K562 (cell line): Measurements from ENCODE around the gene LRRC7. TPM values are rescaled to one million over a fixed set of nuclear protein-coding genes. Genes with fewer than 3 reads are reported as not detected.

Experiments used
- BDP1 ChIP-seq: IDR thresholded peaks from 3 replicates; pipeline ENCODE4 v1.6.1; 2011; ENCODE audit not compliant: insufficient read length, insufficient read depth
- BMI1 ChIP-seq: fragments of 150-350 bp; IDR thresholded peaks from 2 replicates; pipeline ENCODE4 v1.6.1; 2014; ENCODE audit warnings: low read length
- CREB1 ChIP-seq, 2 experiments: sonication (generic) in 1 of 2; formaldehyde crosslinking in 1 of 2; IDR thresholded peaks; 2 replicates each; pipeline versions ENCODE4 v1.6.1 to v1.8.0; 2012 to 2022; ENCODE audit warnings: inconsistent platforms in 1 of 2, mild to moderate bottlenecking in 1 of 2, missing genetic modification reagents in 1 of 2, moderate library complexity in 1 of 2
- DIDO1 ChIP-seq: fragments of 450-650 bp; IDR thresholded peaks from 2 replicates; pipeline ENCODE4 v1.6.1; 2016; ENCODE audit warnings: low read depth, missing biosample characterization, missing genetic modification characterization
- ETV6 ChIP-seq, 3 experiments: fragments of 150-350 bp in 1 of 3; sonication (generic) in 1 of 3; formaldehyde crosslinking in 1 of 3; IDR thresholded peaks; 2 replicates each; pipeline versions ENCODE4 v1.6.1 to v1.8.0; 2014 to 2022; ENCODE audit warnings: borderline replicate concordance in 2 of 3, low read depth in 2 of 3, antibody characterized with exemption in 1 of 3, low read length in 1 of 3, mild to moderate bottlenecking in 1 of 3, missing genetic modification reagents in 1 of 3
- KLF16 ChIP-seq: IDR thresholded peaks from 2 replicates; pipeline ENCODE4 v1.6.1; 2016; ENCODE audit warnings: antibody characterized with exemption
- L3MBTL2 ChIP-seq: fragments of 450-650 bp; IDR thresholded peaks from 2 replicates; pipeline ENCODE4 v1.6.1; 2016; ENCODE audit warnings: mild to moderate bottlenecking, moderate library complexity
- LCOR ChIP-seq: sonication (generic); formaldehyde crosslinking; IDR thresholded peaks from 2 replicates; pipeline ENCODE4 v1.8.0; 2022; ENCODE audit warnings: mild to moderate bottlenecking, missing genetic modification reagents
- NCOA6 ChIP-seq: fragments of 450-650 bp; IDR thresholded peaks from 2 replicates; pipeline ENCODE4 v1.6.1; 2017; ENCODE audit warnings: mild to moderate bottlenecking
- POLR2B ChIP-seq: fragments of 450-650 bp; IDR thresholded peaks from 2 replicates; pipeline ENCODE4 v1.6.1; 2018; ENCODE audit warnings: low read depth; ENCODE audit not compliant: partially characterized antibody
- SMAD3 ChIP-seq: fragments of 450-650 bp; formaldehyde crosslinking; conservative IDR thresholded peaks from 2 replicates; pipeline ENCODE4 v1.4.0; 2020; ENCODE audit warnings: mild to moderate bottlenecking
- SMAD4 ChIP-seq: fragments of 250-450 bp; sonication (Bioruptor Pico); conservative IDR thresholded peaks from 2 replicates; pipeline ENCODE4 v1.8.0; 2021; ENCODE audit warnings: inconsistent platforms, mild to moderate bottlenecking, moderate library complexity
- STAT5A ChIP-seq: IDR thresholded peaks from 2 replicates; pipeline ENCODE4 v1.6.1; 2012; ENCODE audit warnings: low read length, inconsistent platforms, borderline replicate concordance
- TOE1 ChIP-seq, 2 experiments: fragments of 450-650 bp in 1 of 2; sonication (generic) in 1 of 2; formaldehyde crosslinking in 1 of 2; IDR thresholded peaks; 2 replicates each; pipeline versions ENCODE4 v1.7.1 to v1.8.0; 2016 to 2022; ENCODE audit warnings: borderline replicate concordance in 2 of 2, mild to moderate bottlenecking in 2 of 2, antibody characterized with exemption in 1 of 2, inconsistent platforms in 1 of 2, low read depth in 1 of 2, missing genetic modification reagents in 1 of 2, moderate library complexity in 1 of 2
- ZNF165 ChIP-seq: fragments of 250-450 bp; sonication (Bioruptor Pico); IDR thresholded peaks from 2 replicates; pipeline ENCODE4 v1.4.0; 2020; ENCODE audit warnings: borderline replicate concordance
- ZNF778 ChIP-seq: fragments of 450-650 bp; formaldehyde crosslinking; IDR thresholded peaks from 2 replicates; pipeline ENCODE4 v1.4.0; 2020; ENCODE audit warnings: mild to moderate bottlenecking, moderate library complexity
- polyA plus RNA-seq, 8 experiments: library from polyadenylated mRNA; depleted of rRNA in 4 of 8; stranded (reverse) in 5 of 8; unstranded in 3 of 8; fragments of >200 nt; fragmentation: Nextera tagmentation in 2 of 8; fragmentation: Illumina TruSeq in 1 of 8; extraction: Ambion mirVana in 2 of 8; extraction: Trizol in 1 of 8; gene quantifications; 2 replicates each; pipeline versions ENCODE4 v1.2.1 to v1.2.3, GENCODE V29; 2011 to 2014; ENCODE audit warnings: inconsistent platforms in 1 of 8, missing spikeins in 1 of 8
- total RNA-seq, 7 experiments: library from RNA; depleted of rRNA in 6 of 7; stranded (reverse); fragments of >200 nt in 6 of 7; fragmentation: Illumina TruSeq in 2 of 7; extraction: Trizol in 2 of 7; gene quantifications; 2 replicates each; pipeline versions ENCODE4 v1.2.1 to v1.2.3, GENCODE V29; 2011 to 2021; ENCODE audit warnings: low replicate concordance in 1 of 7
- TF ChIP-seq, protein P1 (sequence below): fragments of 450-650 bp; IDR thresholded peaks from 2 replicates; pipeline ENCODE4 v1.6.1; 2016; ENCODE audit warnings: missing biosample characterization, missing genetic modification characterization
- TF ChIP-seq, protein P2 (sequence below), 2 experiments: fragments of 450-650 bp; IDR thresholded peaks; 2 replicates each; pipeline ENCODE4 v1.6.1; 2016; ENCODE audit warnings: mild to moderate bottlenecking in 2 of 2, borderline replicate concordance in 1 of 2, low read depth in 1 of 2, moderate library complexity in 1 of 2
- TF ChIP-seq, protein P3 (sequence below), 2 experiments: fragments of 250-450 bp in 1 of 2; fragments of 450-650 bp in 1 of 2; sonication (Bioruptor Pico) in 1 of 2; IDR thresholded peaks; 2 replicates each; pipeline versions ENCODE4 v1.6.1 to v1.8.0; 2016 to 2021; ENCODE audit warnings: mild to moderate bottlenecking in 2 of 2, moderate library complexity in 2 of 2, missing compliant biosample characterization in 1 of 2, missing genetic modification characterization in 1 of 2

The LRRC7 gene
- total and polyA plus RNA-seq, 9 of the 15 experiments (the other 6 are each of a cell fraction or from before 2014, with no cell fraction given): 0.09 to 0.94 (median 0.49) TPM

DNA sequence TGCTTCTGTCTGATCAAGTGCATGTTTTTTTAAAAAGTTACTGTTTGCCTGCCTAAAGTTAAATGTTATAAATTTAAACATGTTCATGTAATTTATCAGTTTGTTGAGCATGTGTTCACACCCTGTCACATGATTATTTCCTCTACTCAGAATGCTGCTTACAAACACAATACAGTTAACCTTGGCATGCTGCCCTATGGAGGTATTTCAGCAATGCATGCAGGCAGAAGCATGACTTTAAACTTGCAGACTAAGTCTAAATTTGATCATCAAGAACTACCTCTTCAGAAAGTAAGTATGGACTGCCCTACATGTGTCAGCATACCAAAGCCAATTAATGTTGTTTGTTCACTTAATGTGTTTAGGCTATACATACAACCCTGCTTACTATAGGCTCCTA lies 476.1 kb downstream of the LRRC7 start (continued):
- TF ChIP-seq, protein P1, sequence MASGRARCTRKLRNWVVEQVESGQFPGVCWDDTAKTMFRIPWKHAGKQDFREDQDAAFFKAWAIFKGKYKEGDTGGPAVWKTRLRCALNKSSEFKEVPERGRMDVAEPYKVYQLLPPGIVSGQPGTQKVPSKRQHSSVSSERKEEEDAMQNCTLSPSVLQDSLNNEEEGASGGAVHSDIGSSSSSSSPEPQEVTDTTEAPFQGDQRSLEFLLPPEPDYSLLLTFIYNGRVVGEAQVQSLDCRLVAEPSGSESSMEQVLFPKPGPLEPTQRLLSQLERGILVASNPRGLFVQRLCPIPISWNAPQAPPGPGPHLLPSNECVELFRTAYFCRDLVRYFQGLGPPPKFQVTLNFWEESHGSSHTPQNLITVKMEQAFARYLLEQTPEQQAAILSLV: no peak
- TF ChIP-seq POLR2B: no peak
- no peak for TF ChIP-seq LCOR (CRISPR knock-in tag)
- TF ChIP-seq, protein P2, sequence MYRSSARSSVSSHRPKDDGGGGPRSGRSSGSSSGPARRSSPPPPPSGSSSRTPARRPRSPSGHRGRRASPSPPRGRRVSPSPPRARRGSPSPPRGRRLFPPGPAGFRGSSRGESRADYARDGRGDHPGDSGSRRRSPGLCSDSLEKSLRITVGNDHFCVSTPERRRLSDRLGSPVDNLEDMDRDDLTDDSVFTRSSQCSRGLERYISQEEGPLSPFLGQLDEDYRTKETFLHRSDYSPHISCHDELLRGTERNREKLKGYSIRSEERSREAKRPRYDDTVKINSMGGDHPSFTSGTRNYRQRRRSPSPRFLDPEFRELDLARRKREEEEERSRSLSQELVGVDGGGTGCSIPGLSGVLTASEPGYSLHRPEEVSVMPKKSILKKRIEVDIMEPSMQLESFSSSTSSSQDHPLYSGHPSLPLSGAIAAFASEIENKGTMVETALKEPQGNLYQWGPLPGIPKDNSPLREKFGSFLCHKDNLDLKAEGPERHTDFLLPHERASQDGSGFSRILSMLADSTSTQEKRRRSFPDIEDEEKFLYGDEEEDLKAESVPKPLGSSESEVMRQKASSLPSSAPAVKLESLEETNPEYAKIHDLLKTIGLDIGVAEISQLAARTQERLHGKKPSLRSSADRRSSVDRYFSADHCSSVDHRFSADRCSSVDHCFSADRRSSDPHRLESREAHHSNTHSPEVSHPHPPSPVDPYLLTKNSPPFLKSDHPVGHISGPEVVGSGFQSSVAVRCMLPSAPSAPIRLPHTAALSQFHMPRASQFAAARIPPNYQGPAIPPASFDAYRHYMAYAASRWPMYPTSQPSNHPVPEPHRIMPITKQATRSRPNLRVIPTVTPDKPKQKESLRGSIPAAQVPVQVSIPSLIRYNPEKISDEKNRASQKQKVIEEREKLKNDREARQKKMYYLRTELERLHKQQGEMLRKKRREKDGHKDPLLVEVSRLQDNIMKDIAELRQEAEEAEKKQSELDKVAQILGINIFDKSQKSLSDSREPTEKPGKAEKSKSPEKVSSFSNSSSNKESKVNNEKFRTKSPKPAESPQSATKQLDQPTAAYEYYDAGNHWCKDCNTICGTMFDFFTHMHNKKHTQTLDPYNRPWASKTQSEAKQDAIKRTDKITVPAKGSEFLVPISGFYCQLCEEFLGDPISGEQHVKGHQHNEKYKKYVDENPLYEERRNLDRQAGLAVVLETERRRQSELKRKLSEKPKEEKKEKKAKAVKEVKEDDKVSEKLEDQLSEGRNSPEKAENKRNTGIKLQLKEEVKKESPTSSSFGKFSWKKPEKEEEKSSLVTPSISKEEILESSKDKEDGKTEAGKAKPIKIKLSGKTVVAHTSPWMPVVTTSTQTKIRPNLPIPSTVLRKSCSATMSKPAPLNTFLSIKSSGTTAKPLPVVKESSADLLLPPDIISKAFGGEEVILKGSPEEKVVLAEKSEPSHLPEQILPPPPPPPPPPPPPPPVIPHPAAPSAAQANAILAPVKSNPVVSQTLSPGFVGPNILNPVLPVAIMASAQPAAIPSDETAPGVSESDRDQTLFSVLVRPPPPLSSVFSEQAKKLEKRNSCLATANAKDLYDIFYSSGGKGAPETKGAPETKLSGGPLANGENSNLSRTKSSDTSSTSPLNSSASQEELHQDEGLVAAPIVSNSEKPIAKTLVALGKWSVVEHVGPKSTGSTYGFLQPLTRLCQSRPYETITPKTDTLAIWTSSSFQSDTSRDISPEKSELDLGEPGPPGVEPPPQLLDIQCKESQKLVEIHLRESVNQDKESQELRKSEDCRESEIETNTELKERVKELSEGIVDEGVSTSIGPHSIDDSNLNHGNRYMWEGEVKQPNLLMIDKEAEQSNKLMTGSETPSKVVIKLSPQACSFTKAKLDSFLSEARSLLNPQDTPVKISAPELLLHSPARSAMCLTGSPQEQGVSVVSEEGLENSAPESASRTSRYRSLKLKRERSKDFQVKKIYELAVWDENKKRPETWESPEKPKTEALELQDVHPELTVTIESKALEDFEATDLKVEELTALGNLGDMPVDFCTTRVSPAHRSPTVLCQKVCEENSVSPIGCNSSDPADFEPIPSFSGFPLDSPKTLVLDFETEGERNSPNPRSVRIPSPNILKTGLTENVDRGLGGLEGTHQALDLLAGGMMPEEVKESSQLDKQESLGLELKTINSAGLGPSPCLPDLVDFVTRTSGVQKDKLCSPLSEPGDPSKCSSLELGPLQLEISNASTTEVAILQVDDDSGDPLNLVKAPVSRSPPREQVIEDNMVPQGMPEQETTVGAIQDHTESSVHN (IDR thresholded peaks at IDR 0.05; ENCODE audit: borderline replicate concordance in 1 of 2, low read depth in 1 of 2): no peak
- TF ChIP-seq ZNF165 (CRISPR knock-in tag): peak; percentile 78; the same call in 1 of the 2 replicates
- no peak for TF ChIP-seq NCOA6
- TF ChIP-seq DIDO1 (tag): no peak
- TF ChIP-seq CREB1 (IDR thresholded peaks at IDR 0.05): no peak
- TF ChIP-seq CREB1 (CRISPR knock-in tag; IDR thresholded peaks at IDR 0.05): no peak
- no peak for TF ChIP-seq KLF16
- TF ChIP-seq L3MBTL2: peak; percentile 83
- TF ChIP-seq BDP1: no peak
- TF ChIP-seq, protein P3, sequence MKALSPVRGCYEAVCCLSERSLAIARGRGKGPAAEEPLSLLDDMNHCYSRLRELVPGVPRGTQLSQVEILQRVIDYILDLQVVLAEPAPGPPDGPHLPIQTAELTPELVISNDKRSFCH (CRISPR knock-in tag; IDR thresholded peaks at IDR 0.05): no peak
- TF ChIP-seq, protein P3 (tag; IDR thresholded peaks at IDR 0.05): no peak
- TF ChIP-seq STAT5A: no peak
- no peak for TF ChIP-seq ETV6 (IDR thresholded peaks at IDR 0.05; ENCODE audit: borderline replicate concordance in 1 of 2, low read depth in 2 of 2, low read length in 1 of 2)
- no peak for TF ChIP-seq ETV6 (CRISPR knock-in tag; IDR thresholded peaks at IDR 0.05; ENCODE audit: borderline replicate concordance)
- no peak for TF ChIP-seq ZNF778 (CRISPR knock-in tag)
- TF ChIP-seq SMAD3 (CRISPR knock-in tag): 0 out of 2 replicates have a peak, but pooled peaks have one; percentile 15
- peak; percentile 76 for TF ChIP-seq SMAD4
- no peak for TF ChIP-seq BMI1
- TF ChIP-seq TOE1 (IDR thresholded peaks at IDR 0.05; ENCODE audit: borderline replicate concordance): no peak
- no peak for TF ChIP-seq TOE1 (CRISPR knock-in tag; IDR thresholded peaks at IDR 0.05; ENCODE audit: borderline replicate concordance, low read depth)
